Measurements from ENCODE around the gene KNG1. TPM values are rescaled to one million over a fixed set of nuclear protein-coding genes. Genes with fewer than 3 reads are reported as not detected.
A peak's percentile ranks its signal among the peaks of the same experiment; 100 is the strongest.

The KNG1 gene
- total RNA-seq, 1 donor from 2014 or later, result not detected

- Mint-ChIP-seq H3K36me3 (ENCODE audit: low read depth) (no peaks in the 10 kb centered on the region), H3K27me3 (ENCODE audit: low read depth) (peaks cover 4% of the 10 kb centered on the region), H3K27ac (ENCODE audit: unreplicated experiment) (no peak overlapping the region), H3K9me3 (no peaks in the 10 kb centered on the region), H3K4me3 (no peak overlapping the region), H3K4me1 (no peaks in the 10 kb centered on the region)
- no peak for TF ChIP-seq CTCF (conservative IDR thresholded peaks at IDR 0.05)
- no peak for DNase-seq (ENCODE audit: low read depth, low spot score)
Observed at GRCh38 chr3:186760141-186760833, 43.1 kb downstream of the KNG1 start.

GRCh38 chr3:186760897-186761447 lies 43.8 kb downstream of the KNG1 start:
- no peaks in the 10 kb centered on the region for H3K36me3 Mint-ChIP-seq (ENCODE audit: low read depth)
- no peak overlapping the region for H3K4me3 Mint-ChIP-seq
- DNase-seq (ENCODE audit: low read depth, low spot score), result no peak
- H3K27me3 Mint-ChIP-seq (ENCODE audit: low read depth), result peaks cover 3% of the 10 kb centered on the region
- H3K9me3 Mint-ChIP-seq, result no peaks in the 10 kb centered on the region
- no peak overlapping the region for H3K27ac Mint-ChIP-seq (ENCODE audit: unreplicated experiment)
- no peaks in the 10 kb centered on the region for H3K4me1 Mint-ChIP-seq
- no peak for TF ChIP-seq CTCF (conservative IDR thresholded peaks at IDR 0.05)

- Mint-ChIP-seq H3K4me1 (peaks cover 11% of the 10 kb centered on the region), H3K9me3 (no peaks in the 10 kb centered on the region), H3K27ac (ENCODE audit: unreplicated experiment) (no peak overlapping the region), H3K4me3 (peak overlapping the region; percentile 66), H3K36me3 (ENCODE audit: low read depth) (no peaks in the 10 kb centered on the region), H3K27me3 (ENCODE audit: low read depth) (no peaks in the 10 kb centered on the region)
- DNase-seq (ENCODE audit: low read depth, low spot score), result no peak
- TF ChIP-seq CTCF (conservative IDR thresholded peaks at IDR 0.05), result no peak
Observed at GRCh38 chr3:186772281-186772694, 55.1 kb downstream of the KNG1 start.

GRCh38 chr3:186772701-186773417 lies 55.7 kb downstream of the KNG1 start:
- peak; percentile 45 for DNase-seq (ENCODE audit: low read depth, low spot score)
- Mint-ChIP-seq H3K27me3 (ENCODE audit: low read depth) (no peaks in the 10 kb centered on the region), H3K9me3 (no peaks in the 10 kb centered on the region), H3K4me3 (peak overlapping the region; percentile 66), H3K36me3 (ENCODE audit: low read depth) (no peaks in the 10 kb centered on the region), H3K4me1 (peaks cover 11% of the 10 kb centered on the region), H3K27ac (ENCODE audit: unreplicated experiment) (no peak overlapping the region)
- no peak for TF ChIP-seq CTCF (conservative IDR thresholded peaks at IDR 0.05)

GRCh38 chr3:186775999-186776398 lies 58.8 kb downstream of the KNG1 start:
- H3K27ac Mint-ChIP-seq (ENCODE audit: unreplicated experiment), result no peak overlapping the region
- H3K4me3 Mint-ChIP-seq, result no peak overlapping the region
- H3K4me1 Mint-ChIP-seq, result peaks cover 11% of the 10 kb centered on the region
- no peak for DNase-seq (ENCODE audit: low read depth, low spot score)
- no peaks in the 10 kb centered on the region for H3K9me3 Mint-ChIP-seq
- no peaks in the 10 kb centered on the region for H3K27me3 Mint-ChIP-seq (ENCODE audit: low read depth)
- no peak for TF ChIP-seq CTCF (conservative IDR thresholded peaks at IDR 0.05)
- no peaks in the 10 kb centered on the region for H3K36me3 Mint-ChIP-seq (ENCODE audit: low read depth)
